Measurements from ENCODE around the gene SORCS2.

- TF ChIP-seq CTCF (IDR thresholded peaks at IDR 0.05; ENCODE audit: low read depth, low read length) (no peak), EZH2phosphoT487 (IDR thresholded peaks at IDR 0.05; ENCODE audit: low read depth) (no peak)
These were observed 202.5 kb downstream of the SORCS2 start for GRCh38 chr4:7394681-7395451.
